ENCODE data around the gene EYA2.

- TF ChIP-seq RAD21 (IDR thresholded peaks at IDR 0.05; ENCODE audit: low read length) (no peak), CTCF (conservative IDR thresholded peaks at IDR 0.05; ENCODE audit: low read depth, low read length) (no peak), POLR2A (IDR thresholded peaks at IDR 0.05; ENCODE audit: low read depth, low read length) (no peak), MAFK (IDR thresholded peaks at IDR 0.05; ENCODE audit: low read depth, low read length) (no peak), CEBPB (IDR thresholded peaks at IDR 0.05; ENCODE audit: low read depth, low read length) (no peak), BHLHE40 (IDR thresholded peaks at IDR 0.05; ENCODE audit: low read depth, low read length) (no peak), FOS (IDR thresholded peaks at IDR 0.05; ENCODE audit: low read depth, low read length) (no peak), RFX5 (IDR thresholded peaks at IDR 0.05; ENCODE audit: low read depth, low read length) (no peak), MXI1 (IDR thresholded peaks at IDR 0.05; ENCODE audit: borderline replicate concordance, low read depth, low read length) (no peak), SMC3 (IDR thresholded peaks at IDR 0.05; ENCODE audit: low read depth, low read length) (no peak), ELK1 (IDR thresholded peaks at IDR 0.05; ENCODE audit: borderline replicate concordance, low read depth, low read length) (no peak), CHD1 (IDR thresholded peaks at IDR 0.05; ENCODE audit: low read depth, low read length) (no peak)
Measured at GRCh38 chr20:47011984-47012383, 117.3 kb downstream of the EYA2 start.

Data from IMR-90 (cell line).